ENCODE measurements around the gene SIAH2.

SIAH2 gene

GRCh38 chr3:150763122-150763840 lies at the start of gene SIAH2:
Gene SIAH2, minus strand, starts transcription at chr3:150763169. Its CDS starts 320 bp downstream, at chr3:150762849.
- TF ChIP-seq L3MBTL2 (conservative IDR thresholded peaks at IDR 0.05) = no peak; the same call in 1 of the 2 replicates
- TF ChIP-seq LEF1 (IDR thresholded peaks at IDR 0.05; ENCODE audit: borderline replicate concordance) = no peak; the same call in 1 of the 2 replicates
- no peak for TF ChIP-seq PKNOX1 (IDR thresholded peaks at IDR 0.05)
- TF ChIP-seq TARDBP (IDR thresholded peaks at IDR 0.05) = no peak
- TF ChIP-seq SP1 (IDR thresholded peaks at IDR 0.05) = no peak
- 0 out of 2 replicates have a peak, but pooled peaks have one; percentile 15 for TF ChIP-seq ARNT (IDR thresholded peaks at IDR 0.05)
- TF ChIP-seq CTBP1 (IDR thresholded peaks at IDR 0.05; ENCODE audit: borderline replicate concordance) = no peak
- CTCF ChIA-PET = interaction anchor here (0.9 to 1.5 kb wide), 3 partner anchors 8 to 207 kb away, joined by 3 read pairs; no protein-coding TSS in a partner anchor
- POLR2A ChIA-PET = interaction anchor here (0.6 to 1.9 kb wide), 5 partner anchors 8 to 41 kb away, joined by 3 to 7 read pairs (median 4); no protein-coding TSS in a partner anchor
- peak; percentile 77 for DNase-seq (ENCODE audit: extremely low spot score)

- ChIA-PET POLR2A (no interaction called here), CTCF (no interaction called here)
- TF ChIP-seq FOXK2 (IDR thresholded peaks at IDR 0.05) = no peak
- no peak for TF ChIP-seq FOXM1 (IDR thresholded peaks at IDR 0.05; ENCODE audit: borderline replicate concordance)
- TF ChIP-seq ELF4 (IDR thresholded peaks at IDR 0.05) = no peak
- TF ChIP-seq TARDBP (IDR thresholded peaks at IDR 0.05) = no peak
- no peak for DNase-seq (ENCODE audit: extremely low spot score)
These were observed 49.0 kb upstream of the SIAH2 start for GRCh38 chr3:150811984-150812383.

- POLR2A ChIA-PET = no interaction called here
- TF ChIP-seq FOXM1 (IDR thresholded peaks at IDR 0.05; ENCODE audit: borderline replicate concordance) (no peak), SUZ12 (IDR thresholded peaks at IDR 0.05) (no peak), NFRKB (IDR thresholded peaks at IDR 0.05) (no peak), CTBP1 (IDR thresholded peaks at IDR 0.05; ENCODE audit: borderline replicate concordance) (no peak), LEF1 (IDR thresholded peaks at IDR 0.05; ENCODE audit: borderline replicate concordance) (no peak), TARDBP (IDR thresholded peaks at IDR 0.05) (no peak), FOXK2 (IDR thresholded peaks at IDR 0.05) (no peak), L3MBTL2 (conservative IDR thresholded peaks at IDR 0.05) (no peak), ELF4 (IDR thresholded peaks at IDR 0.05) (no peak), BHLHE40 (IDR thresholded peaks at IDR 0.05; ENCODE audit: borderline replicate concordance) (no peak), ZNF384 (IDR thresholded peaks at IDR 0.05) (no peak), PKNOX1 (IDR thresholded peaks at IDR 0.05) (no peak), SP1 (IDR thresholded peaks at IDR 0.05) (no peak), HDGF (IDR thresholded peaks at IDR 0.05; ENCODE audit: borderline replicate concordance) (no peak), FOXA1 (IDR thresholded peaks at IDR 0.05) (no peak), ARNT (IDR thresholded peaks at IDR 0.05) (no peak)
- CTCF ChIA-PET = no interaction called here
- DNase-seq (ENCODE audit: extremely low spot score) = no peak
These were observed 47.7 kb upstream of the SIAH2 start for GRCh38 chr3:150810641-150811040.

GRCh38 chr3:150806185-150806835 lies 43.3 kb upstream of the SIAH2 start:
- ChIA-PET CTCF (no interaction called here), POLR2A (no interaction called here)
- no peak for DNase-seq (ENCODE audit: extremely low spot score)
- TF ChIP-seq CTBP1 (IDR thresholded peaks at IDR 0.05; ENCODE audit: borderline replicate concordance) = no peak
- TF ChIP-seq SP1 (IDR thresholded peaks at IDR 0.05) = no peak
- TF ChIP-seq FOXK2 (IDR thresholded peaks at IDR 0.05) = no peak
- no peak for TF ChIP-seq ELF4 (IDR thresholded peaks at IDR 0.05)
- no peak for TF ChIP-seq ARNT (IDR thresholded peaks at IDR 0.05)
- TF ChIP-seq BHLHE40 (IDR thresholded peaks at IDR 0.05; ENCODE audit: borderline replicate concordance) = no peak
- TF ChIP-seq NFRKB (IDR thresholded peaks at IDR 0.05) = no peak
- no peak for TF ChIP-seq HDGF (IDR thresholded peaks at IDR 0.05; ENCODE audit: borderline replicate concordance)
- TF ChIP-seq FOXM1 (IDR thresholded peaks at IDR 0.05; ENCODE audit: borderline replicate concordance) = no peak
- TF ChIP-seq SUZ12 (IDR thresholded peaks at IDR 0.05) = no peak
- TF ChIP-seq L3MBTL2 (conservative IDR thresholded peaks at IDR 0.05) = no peak
- TF ChIP-seq TARDBP (IDR thresholded peaks at IDR 0.05) = no peak
- no peak for TF ChIP-seq FOXA1 (IDR thresholded peaks at IDR 0.05)
- no peak for TF ChIP-seq PKNOX1 (IDR thresholded peaks at IDR 0.05)
- TF ChIP-seq ZNF384 (IDR thresholded peaks at IDR 0.05) = no peak
- TF ChIP-seq LEF1 (IDR thresholded peaks at IDR 0.05; ENCODE audit: borderline replicate concordance) = no peak

GRCh38 chr3:150805354-150805753 lies 42.4 kb upstream of the SIAH2 start:
- POLR2A ChIA-PET = no interaction called here
- no peak for DNase-seq (ENCODE audit: extremely low spot score)
- CTCF ChIA-PET = interaction anchor here (1.7 kb wide), 1 partner anchor 18 kb away, joined by 4 read pairs; no protein-coding TSS in a partner anchor
- no peak for TF ChIP-seq CTBP1 (IDR thresholded peaks at IDR 0.05; ENCODE audit: borderline replicate concordance)
- TF ChIP-seq FOXA1 (IDR thresholded peaks at IDR 0.05) = no peak
- TF ChIP-seq LEF1 (IDR thresholded peaks at IDR 0.05; ENCODE audit: borderline replicate concordance) = no peak
- TF ChIP-seq NFRKB (IDR thresholded peaks at IDR 0.05) = no peak
- no peak for TF ChIP-seq TARDBP (IDR thresholded peaks at IDR 0.05)
- TF ChIP-seq SUZ12 (IDR thresholded peaks at IDR 0.05) = no peak
- TF ChIP-seq ARNT (IDR thresholded peaks at IDR 0.05) = no peak
- no peak for TF ChIP-seq HDGF (IDR thresholded peaks at IDR 0.05; ENCODE audit: borderline replicate concordance)
- no peak for TF ChIP-seq BHLHE40 (IDR thresholded peaks at IDR 0.05; ENCODE audit: borderline replicate concordance)
- TF ChIP-seq FOXM1 (IDR thresholded peaks at IDR 0.05; ENCODE audit: borderline replicate concordance) = no peak
